ENCODE measurements around the gene ABHD6. TPM values are rescaled to one million over a fixed set of nuclear protein-coding genes. Genes with fewer than 3 reads are reported as not detected.
A peak's percentile ranks its signal among the peaks of the same experiment; 100 is the strongest.

The ABHD6 gene
- total and polyA plus RNA-seq, 11 donors: 2.9 to 14.6 (median 6.9) TPM

GRCh38 chr3:58246148-58247047 is 8.8 kb downstream of the ABHD6 start:
- DNase-seq: peak in 1 of 5 donors; percentile 42
- intact Hi-C loops (cut with DNase I): loop anchor here in 1 of 10 donors (10.0 kb wide), 1 partner anchor 48 kb away; no protein-coding TSS in a partner anchor
- ATAC-seq: peak in 3 of 4 donors; percentile 21 to 53 (median 51)
- H3K4me1 ChIP-seq: peaks cover 0 to 28% (median 6%) of the 10 kb centered on the region in 12 donors
- H3K9me3 ChIP-seq: no peaks in the 10 kb centered on the region
- no peaks in the 10 kb centered on the region for H3K36me3 ChIP-seq
- peak overlapping the region in 1 of 12 donors; percentile 15 for H3K27ac ChIP-seq
- no peak overlapping the region for H3K4me3 ChIP-seq
- no peak for TF ChIP-seq CTCF (IDR thresholded peaks at IDR 0.05)
- TF ChIP-seq POLR2A (IDR thresholded peaks at IDR 0.05): no peak
- 53 to 63% (median 61%) methylated on average over 8 of the region's 8 CpGs for WGBS, 4 donors
- no peaks in the 10 kb centered on the region for H3K27me3 ChIP-seq

- TF ChIP-seq POLR2A (IDR thresholded peaks at IDR 0.05) (no peak), CTCF (IDR thresholded peaks at IDR 0.05) (peak in 3 of 12 donors; percentile 8 to 25 (median 16))
- Histone ChIP-seq H3K27me3 (no peaks in the 10 kb centered on the region), H3K4me3 (no peak overlapping the region), H3K9me3 (no peaks in the 10 kb centered on the region), H3K4me1 (peaks cover 0 to 18% (median 6%) of the 10 kb centered on the region in 12 donors), H3K27ac (peak overlapping the region in 1 of 12 donors; percentile 13), H3K36me3 (peaks cover 0 to 6% (median 0%) of the 10 kb centered on the region in 9 donors)
- ATAC-seq (no peak), DNase-seq (no peak)
- 61 to 73% (median 67%) methylated on average over 7 of the region's 7 CpGs for WGBS, 4 donors
- intact Hi-C loops (cut with DNase I): loop anchor here in 2 of 10 donors (5.0 to 10.0 kb wide), 2 partner anchors 45 to 48 kb away; no protein-coding TSS in a partner anchor
Measured at GRCh38 chr3:58249358-58250092, 11.9 kb downstream of the ABHD6 start.

GRCh38 chr3:58250093-58250707 is 12.6 kb downstream of the ABHD6 start:
- TF ChIP-seq CTCF (IDR thresholded peaks at IDR 0.05) (peak in 1 of 12 donors; percentile 0), POLR2A (IDR thresholded peaks at IDR 0.05) (no peak)
- Histone ChIP-seq H3K4me1 (peaks cover 0 to 18% (median 6%) of the 10 kb centered on the region in 12 donors), H3K27ac (peak overlapping the region in 1 of 12 donors; percentile 13), H3K4me3 (no peak overlapping the region), H3K27me3 (no peaks in the 10 kb centered on the region), H3K9me3 (no peaks in the 10 kb centered on the region), H3K36me3 (peaks cover 0 to 6% (median 0%) of the 10 kb centered on the region in 9 donors)
- intact Hi-C loops (cut with DNase I): loop anchor here in 1 of 10 donors (5.0 kb wide), 1 partner anchor 47 kb away; no protein-coding TSS in a partner anchor
- WGBS, 4 donors: 59 to 76% (median 67%) methylated on average over 8 of the region's 8 CpGs
- ATAC-seq (no peak), DNase-seq (no peak)
